Superior temporal gyrus (tissue), 1 donor: ENCODE measurements around the gene SBF1.
"Not testable (repeated sequence)": the region's sequence is repeated elsewhere in the genome, so short reads cannot be mapped to it uniquely, and the experiment has no call there.

Source experiments
- DNase-seq: peaks from one replicate; pipeline ENCODE4 v3.0.0-alpha.2; 2016; ENCODE audit errors: extremely low spot score

Gene SBF1

DNA sequence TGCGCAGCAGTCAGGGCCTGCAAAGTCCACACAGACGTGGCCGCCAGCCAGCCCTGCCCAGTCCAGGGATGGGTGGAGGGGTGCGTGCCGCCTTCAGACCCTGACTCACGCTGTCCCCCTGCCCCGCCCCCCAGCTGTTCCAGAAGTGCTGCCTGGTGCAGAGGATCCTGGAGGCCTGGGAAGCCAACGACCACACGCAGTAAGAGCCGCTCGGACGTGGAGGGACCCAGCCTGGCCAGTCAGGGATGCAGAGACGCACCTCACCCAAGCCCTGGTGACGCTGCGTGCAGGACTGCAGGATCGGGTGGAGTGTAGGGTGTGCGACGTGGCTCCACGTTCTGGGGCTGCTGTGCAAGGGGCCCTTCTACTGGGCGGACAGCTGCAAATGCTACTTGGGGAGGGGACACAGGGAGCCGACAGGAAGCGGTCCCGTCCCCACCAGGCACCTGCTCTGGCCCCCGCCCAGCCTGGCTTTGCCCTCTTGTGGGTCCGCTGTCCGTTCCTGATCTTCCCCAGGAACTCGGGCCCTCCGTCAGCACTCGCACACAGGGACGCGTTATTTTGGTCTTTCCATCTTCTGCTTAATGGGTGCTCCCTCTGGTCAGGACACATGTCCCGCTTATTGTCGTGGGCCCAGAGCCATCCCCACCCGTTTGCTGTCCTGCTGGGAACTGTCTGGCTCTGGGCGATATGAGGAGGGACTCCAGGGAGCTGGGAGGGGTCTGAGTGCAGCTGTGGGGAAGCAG lies 42.5 kb downstream of the SBF1 start:
- DNase-seq = no peak

DNA sequence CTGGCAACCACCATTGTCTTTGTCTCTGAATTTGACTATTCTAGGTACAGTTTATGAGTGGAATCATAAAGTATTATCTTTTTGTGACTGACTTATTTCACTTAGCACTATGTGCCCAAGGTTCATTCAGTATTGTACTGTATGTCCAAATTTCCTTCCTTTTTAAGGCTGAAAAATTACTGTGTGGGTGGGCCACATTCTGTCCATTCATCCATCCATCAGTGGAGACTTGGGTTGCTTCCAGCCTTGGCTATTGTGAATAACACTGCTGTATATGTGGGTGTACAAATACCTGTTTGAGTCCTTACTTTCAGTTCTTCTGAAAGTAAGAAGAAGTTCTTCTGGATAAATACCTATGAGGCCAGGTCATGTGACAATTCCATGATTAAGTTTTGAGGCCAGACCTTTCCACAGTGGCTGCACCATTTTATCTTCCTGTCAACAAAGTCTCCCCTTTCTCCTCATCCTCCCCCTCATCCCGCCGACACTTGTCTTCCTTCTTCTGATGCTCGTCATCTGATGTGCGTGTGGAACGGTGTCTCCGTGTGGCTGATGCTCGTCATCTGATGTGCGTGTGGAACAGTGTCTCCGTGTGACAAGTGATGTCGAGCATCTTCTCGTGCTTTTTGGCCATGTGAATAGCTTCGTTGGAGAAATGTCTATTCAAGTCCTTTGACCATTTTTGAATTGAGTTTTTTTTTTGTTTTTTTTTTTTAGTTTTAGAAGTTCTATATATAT lies 49.5 kb downstream of the SBF1 start:
- DNase-seq = no peak

DNA sequence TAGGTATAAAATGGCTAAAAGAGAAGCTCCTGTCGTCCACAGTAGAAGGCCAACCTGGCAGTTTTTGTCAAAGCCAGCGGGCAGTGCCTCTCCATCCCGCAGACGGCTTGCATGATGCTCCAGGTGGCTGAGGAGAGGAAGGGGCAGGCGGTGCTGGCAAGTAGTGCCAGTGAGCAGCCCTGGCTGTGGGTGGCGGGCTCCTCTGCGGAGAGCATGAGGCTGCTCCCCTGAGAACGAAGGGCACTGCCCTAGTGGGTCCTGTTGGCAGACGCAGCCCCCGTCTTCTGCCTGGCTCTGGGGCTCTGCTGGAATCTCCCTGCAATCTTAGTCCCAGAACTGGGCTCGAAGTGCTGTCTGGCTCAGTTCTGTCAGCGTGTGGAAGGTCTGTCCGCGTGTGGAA lies 50.9 kb downstream of the SBF1 start:
- DNase-seq = no peak

DNA sequence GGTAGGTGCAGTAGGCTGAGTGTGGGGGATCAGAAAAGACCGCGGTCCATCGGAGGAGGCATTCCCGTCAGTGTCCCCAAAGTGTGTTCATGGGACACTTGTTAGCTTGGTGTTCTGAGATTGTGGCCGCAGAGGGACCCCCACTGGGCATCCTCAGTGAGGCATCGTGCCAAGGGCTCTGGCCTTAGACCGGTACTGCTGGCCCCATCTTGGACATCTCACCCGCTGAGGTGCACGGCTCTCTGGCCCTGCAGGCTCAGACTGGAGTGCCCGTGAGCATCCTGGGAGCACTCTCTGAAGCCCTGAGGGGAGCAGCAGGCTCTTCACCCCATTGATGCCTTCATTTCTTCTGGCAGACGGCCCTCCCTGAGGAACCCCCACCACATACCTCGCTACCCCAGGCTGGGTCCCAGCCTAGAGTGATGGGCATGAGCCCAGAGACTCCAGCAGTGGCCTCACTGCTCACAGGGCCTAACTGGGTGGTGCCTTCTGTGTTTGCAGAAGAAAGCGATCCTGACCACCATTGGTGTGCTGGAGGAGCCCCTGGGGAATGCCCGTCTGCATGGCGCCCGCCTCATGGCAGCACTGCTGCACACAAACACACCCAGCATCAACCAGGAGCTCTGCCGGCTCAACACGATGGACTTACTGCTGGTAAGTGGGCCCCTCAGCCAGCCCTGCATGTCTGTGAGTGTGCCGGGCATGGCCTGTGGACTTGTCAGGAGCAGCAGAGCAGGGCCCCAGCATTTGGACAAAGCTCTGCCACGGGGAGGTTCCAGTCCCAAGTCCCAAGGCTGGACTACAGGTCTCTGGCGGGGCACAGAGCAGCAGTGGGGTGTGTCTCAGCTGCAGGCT lies 51.6 kb downstream of the SBF1 start:
- DNase-seq = no peak

DNA sequence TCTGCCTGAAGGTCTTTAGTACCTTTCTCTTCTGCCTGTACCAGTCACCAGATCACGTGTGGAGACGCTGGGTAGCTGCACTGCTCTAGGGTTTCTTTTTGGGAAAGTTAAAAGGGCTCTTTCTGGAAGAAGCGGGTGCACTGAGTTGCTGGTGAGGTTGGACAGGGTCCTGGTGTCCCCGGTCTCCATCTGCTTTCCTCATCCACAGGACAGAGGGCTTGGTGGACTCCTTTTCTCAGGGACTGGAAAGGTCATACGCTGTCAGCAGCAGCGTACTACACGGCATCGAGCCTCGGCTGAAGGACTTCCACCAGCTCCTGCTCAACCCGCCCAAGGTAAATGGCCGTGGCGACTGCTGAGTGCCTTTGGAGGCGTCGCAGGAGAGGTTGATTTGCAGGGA lies 52.8 kb downstream of the SBF1 start:
- no peak for DNase-seq

DNA sequence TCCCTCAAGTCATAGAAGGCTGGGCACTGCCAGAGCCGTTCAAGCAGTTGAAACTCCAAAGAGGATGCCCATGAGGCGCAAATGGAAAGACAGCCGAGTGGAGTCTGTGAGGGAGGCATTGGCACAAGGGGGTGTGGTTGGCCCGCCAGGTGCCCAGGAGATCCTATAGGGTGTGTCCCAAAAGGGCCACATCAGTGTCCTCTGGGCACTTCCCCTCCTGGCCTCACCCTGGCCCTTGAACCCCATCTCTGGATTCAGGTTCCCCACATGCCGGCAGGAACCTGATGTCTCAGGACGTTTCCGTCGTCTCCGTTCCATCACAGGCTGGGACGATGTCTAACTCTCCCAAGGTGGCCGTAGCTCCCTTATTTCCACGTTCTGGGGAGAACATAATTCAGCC lies 54.3 kb downstream of the SBF1 start:
- DNase-seq = no peak

DNA sequence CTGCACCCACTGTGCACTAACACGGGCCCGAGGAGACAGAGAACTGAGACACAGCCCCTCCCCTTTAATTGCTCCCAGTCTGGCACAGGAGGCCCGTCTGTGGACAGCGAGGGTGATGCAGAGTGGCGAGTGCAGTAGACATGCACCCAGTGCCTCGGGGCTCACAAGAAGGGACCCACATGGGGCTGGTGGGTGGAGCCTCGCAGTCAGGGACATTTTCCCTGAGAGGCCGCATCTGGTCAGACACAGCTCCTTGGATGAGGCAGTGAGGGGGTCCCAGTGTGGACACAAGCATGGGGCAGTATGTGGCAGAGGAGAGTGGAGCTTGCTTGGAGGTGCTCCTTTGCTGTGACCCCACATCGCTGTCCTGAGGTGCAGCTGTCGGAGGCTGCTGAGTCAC lies 54.8 kb downstream of the SBF1 start:
- no peak for DNase-seq

DNA sequence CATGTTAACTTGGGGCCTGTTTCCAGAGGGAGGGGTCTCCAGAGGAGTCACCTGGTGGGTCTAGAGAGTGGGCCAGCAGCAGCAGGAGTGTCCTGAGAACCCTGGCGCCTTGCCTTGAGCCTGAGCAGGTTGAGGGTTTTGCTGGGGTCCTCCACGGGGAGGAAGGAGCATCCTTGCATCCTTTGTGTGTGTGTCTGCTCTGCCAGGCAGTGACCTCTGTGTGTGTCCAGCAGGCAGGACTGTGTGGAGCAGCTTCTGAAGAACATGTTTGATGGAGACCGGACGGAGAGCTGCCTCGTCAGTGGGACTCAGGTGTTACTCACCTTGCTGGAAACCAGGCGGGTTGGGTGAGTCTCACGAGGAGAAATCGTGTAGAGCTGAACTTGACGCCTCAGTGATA lies 55.7 kb downstream of the SBF1 start:
- DNase-seq = no peak

DNA sequence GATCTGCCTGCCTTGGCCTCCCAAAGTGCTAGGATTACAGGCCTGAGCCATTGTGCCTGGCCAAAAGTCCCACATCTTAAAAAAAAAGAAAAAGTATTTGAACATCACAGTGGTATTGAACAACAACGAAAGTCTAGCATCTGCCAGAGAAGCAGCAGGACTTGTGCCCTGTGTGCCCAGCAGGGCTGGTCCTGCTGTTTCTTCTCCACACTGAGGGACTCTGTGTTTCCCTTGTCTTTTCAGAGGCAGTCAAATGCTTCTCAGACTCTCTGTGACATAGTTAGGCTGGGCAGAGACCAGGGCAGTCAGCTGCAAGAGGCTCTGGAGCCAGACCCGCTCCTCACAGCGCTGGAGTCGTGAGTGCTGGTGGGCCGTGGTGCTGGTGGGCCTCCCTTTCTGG lies 56.2 kb downstream of the SBF1 start:
- DNase-seq = peak; percentile 65

DNA sequence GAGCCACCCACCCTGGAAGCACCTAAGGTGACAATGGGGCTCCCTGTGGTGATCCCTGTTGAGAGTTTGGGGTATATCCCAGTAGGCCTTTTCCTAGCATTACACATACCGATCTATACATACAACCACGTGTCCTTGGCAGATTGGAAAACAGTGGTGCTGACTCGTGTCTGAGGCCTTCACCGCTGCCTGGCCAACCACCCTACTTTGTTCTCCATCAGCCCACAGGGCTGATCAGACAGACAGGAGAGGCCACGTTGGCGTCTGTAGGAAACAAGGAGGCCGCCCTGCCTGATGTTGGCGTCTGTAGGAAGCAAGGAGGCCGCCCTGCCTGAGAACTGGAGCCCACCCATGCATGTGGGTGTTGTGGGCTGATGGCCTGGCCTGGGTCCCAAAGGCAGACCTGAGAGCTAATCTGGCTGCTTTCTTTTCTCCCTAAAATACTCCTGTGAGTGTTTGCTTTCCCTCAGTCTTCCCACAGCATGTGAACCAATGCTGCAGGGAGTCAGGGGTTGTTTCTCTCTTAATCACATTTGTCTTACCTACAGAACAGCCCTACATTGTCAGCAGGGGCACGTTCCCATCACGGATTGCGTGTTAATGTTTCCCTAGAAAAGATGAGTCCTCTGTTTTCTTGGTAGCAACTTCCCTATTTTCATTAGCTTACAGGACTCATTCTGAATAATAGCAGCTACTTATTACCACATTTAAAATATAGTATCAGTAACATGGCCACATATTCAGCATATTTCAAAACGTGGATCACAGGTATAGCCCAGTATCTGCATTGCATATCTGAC lies 57.2 kb downstream of the SBF1 start:
- DNase-seq = no peak

DNA sequence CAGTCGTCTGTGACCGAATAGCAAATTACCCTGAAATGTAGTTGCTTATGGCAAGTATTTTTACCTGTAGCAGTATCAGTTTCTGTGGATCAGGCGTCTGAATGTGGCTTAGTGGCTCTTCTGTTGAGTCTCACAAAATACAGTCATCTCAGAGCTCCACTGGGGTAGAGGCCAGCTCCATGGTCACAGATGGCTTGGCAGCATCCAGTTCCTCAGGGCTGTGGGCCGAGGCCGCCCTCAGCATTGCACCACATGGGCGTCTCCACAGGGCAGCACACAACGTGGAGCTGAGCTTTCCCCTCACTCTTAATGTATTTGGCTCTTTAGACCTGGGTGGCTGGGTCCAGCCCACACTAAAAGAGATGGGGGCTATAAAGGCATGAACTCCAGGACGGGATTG lies 57.8 kb downstream of the SBF1 start:
- DNase-seq = no peak

DNA sequence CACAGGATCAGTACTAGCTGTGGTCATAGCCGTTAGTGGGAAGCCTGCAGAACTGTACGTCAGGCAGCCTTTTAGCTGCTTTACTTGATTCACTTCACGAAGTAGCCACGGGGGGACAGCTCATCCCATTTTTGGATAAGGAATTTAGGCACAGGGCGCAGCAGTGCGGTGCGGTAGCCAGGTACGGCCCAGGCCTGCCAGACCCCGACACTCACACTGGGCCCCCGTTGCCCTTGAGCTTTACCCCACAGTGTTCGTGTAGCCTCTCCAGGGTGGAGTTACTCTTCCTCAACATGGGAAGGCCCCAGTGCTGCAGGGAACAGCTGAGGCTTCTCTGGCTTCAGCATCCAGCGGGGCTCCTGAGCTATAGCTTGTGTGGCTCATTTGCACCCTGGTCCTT lies 59.4 kb downstream of the SBF1 start:
- DNase-seq = no peak

DNA sequence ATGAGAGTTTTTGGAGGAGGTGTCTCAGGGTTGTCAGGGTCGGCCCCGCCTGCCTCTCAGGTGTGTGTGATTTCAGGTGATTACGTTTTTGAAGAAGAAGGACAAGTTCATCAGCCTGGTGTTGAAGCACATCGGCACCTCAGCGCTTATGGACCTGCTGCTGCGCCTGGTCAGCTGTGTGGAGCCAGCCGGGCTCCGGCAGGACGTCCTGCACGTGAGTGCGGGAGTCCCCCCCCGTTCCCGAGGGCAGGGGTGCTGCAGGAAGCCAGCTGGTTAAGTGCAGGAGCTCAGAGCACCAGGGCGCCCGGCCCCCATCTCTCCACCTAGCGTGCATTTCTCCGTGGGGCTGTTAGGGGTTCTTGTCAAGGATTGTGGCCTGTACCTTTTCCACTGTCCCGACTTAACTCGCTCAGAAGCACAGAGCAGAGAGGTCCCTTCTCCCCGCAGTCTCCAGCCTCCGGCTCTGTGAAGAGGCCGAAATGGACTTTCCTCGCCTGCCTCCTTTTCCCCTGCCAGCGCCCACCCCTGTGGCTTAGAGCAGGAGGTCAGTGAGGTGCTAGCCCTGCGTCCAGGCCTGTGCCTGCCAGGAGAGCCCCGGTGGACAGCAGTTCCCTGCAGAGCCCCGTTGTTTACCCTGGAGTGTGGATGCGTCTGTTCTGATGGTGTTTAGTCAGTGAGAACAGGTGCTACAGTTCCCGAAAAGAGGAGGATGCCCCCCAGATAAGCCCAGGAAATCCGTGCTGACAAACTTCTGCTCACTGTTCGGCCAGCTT lies 60.2 kb downstream of the SBF1 start:
- DNase-seq = no peak

DNA sequence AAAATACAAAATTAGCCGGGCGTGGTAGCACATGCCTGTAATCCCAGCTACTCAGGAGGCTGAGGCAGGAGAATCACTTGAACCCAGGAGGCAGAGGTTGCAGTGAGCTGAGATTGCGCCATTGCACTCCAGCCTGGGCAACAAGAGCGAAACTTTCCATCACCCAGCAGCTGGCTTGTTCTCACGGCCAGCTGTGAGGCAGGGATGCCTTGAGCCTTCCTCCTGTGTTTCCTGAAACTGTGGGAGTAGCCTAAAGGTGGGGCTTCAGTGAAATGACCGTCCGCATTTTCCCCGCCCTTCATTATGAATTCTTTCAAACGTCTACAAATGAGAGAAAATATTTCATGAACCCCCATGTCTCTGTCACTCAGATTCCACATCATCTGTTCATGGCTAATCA lies 65.9 kb downstream of the SBF1 start:
- DNase-seq = not testable (repeated sequence)

DNA sequence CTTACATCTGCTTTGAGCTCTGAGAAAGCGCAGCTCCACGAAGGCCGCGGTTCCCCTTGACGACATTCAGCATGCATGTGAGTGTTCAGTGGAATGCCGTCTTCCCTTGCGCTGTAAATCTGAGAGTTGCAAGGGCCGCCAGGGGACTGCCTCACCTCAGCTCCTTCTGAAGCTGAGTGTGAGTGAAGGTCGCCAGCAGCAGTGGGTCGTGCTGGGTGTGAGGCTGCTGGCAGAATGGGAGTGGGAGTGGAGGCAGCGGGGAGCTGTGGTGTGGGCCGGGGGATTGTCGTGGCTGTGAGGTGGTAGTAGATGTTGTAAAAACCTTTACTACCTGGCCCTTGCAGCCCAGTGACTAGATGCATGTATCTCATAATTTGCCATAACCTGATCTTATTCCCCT lies 66.5 kb downstream of the SBF1 start:
- no peak for DNase-seq

DNA sequence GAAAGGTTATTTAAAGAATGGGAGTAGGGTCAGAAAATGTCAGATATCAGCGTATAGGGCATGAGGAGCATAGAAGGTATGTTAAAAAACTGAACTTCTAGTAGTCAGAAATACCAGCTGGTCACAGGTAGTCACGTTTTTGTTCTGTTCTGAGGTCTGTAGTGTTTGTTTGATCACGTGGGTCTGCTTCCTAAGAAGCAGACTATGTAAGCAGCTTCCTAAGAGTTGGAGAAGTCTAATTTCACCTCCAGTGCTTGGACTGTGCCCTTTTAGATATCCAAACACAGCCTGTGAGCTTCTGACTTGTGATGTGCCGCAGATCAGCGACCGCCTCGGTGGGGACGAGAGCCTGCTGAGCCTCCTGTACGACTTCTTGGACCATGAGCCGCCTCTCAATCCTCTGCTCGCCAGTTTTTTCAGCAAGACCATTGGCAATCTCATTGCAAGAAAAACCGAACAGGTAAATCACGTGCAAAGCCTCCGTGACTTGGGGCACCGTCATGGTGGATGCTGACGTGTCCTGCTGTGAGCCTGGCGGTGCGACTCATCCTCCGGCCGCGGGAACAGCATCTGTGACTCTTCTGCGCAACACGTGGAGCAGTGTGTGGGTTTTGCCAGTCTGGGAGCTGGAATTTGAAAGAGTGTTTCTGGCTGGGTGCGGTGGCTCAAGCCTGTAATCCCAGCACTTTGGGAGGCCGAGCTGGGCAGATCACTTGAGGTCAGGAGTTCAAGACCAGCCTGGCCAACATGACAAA lies 68.2 kb downstream of the SBF1 start:
- DNase-seq = no peak

DNA sequence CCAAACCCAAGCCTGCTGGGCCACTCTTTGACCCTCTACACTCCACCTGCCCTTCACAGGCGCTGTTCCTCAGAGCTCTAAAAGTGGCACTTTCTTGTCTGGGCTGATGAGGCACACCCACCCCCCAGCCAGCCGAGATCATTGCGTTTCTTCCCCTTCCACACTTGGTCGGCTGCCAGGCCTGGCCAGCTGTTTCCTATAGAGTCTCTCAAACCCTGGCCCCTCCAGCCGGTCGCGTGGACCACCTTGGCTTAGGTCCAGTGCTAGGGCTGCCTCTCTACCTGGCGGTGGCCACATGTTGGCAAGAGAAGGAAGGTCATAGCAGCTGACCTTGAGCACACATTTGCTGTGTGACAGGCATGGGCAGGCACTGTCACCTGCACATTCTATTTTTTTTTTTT lies 71.1 kb downstream of the SBF1 start:
- no peak for DNase-seq

DNA sequence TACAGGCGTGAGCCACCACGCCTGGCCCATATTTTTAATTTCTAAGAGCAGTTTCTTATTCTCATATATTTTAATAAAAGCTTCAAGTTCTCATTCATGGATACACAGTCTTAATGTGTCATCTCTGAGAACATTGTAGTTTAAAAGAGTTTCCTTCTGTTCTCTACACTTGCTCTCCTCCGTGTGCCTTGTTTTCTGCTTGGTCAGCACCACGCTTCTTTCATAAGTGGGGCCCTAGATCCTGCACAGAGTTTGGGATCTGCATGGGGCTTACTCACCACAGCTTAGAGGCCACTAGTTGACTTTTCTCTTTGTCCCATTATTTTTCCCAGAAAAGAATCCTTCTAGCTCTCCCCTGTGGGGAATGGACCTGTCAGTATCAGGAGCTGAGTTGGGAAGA lies 72.9 kb downstream of the SBF1 start:
- DNase-seq = no peak

DNA sequence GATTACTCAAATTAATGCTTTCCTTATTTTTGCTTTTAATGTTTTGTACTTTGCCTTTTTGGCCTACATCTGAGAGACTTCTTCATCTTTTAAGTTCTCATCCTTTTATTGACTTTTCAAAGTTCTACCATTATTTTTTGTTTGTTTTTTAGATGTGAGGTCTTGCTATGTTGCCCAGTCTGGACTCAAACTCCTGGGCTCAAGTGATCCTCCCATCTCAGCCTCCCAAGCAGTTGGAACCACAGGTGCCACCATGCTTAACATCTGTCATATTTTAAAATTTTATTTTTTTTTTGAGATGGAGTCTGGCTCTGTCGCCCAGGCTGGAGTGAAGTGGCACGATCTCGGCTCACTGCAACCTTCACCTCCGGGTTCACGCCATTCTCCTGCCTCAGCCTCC lies 73.9 kb downstream of the SBF1 start:
- no peak for DNase-seq

DNA sequence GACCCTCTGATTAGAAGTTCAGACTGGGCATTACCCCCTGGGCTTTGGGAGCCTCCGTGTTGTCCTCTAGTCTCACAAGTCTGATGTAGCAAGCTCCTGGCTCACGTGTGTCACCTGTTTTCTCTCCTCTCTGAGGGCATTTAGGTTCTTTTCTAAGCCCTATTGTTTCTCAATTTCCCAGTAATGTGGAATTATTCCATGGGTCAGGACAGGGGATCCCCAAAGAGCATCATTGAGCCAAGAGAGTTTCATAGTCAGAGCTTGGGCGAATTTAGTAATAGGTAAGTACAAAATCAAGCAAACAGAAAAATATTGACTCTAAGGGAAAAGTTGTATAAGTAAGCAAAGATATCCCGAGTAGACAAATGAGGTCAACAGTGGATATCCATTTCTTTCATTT lies 74.4 kb downstream of the SBF1 start:
- DNase-seq = no peak
